Gastrocnemius medialis (tissue), 4 donors: Measurements from ENCODE around the gene GCLC. TPM values are rescaled to one million over a fixed set of nuclear protein-coding genes. Genes with fewer than 3 reads are reported as not detected.

Source experiments
- ATAC-seq, 2 donors: fragments of 150-250 bp; one replicate each; pipeline ENCODE4 v1.9.1; 2016
- DNase-seq, 2 donors: peaks; one replicate each; pipeline ENCODE4 v3.0.0-alpha.2; 2019
- H3K27ac ChIP-seq, 4 donors: fragments of 200-600 bp; sonication (generic); 1 replicate in 1 of 4; 2 replicates in 3 of 4; pipeline ENCODE4 v1.5.1; 2016 to 2018; ENCODE audit warnings: mild to moderate bottlenecking in 2 of 4, moderate library complexity in 1 of 4
- H3K27me3 ChIP-seq, 3 donors: fragments of 200-600 bp; sonication (generic) in 2 of 3; 1 replicate in 1 of 3; 2 replicates in 2 of 3; pipeline versions ENCODE4 v1.5.1 to v1.6.0; 2016 to 2019; ENCODE audit warnings: mild to moderate bottlenecking in 1 of 3, moderate library complexity in 1 of 3
- H3K36me3 ChIP-seq, 2 donors: fragments of 200-600 bp; sonication (generic) in 1 of 2; one replicate each; pipeline ENCODE4 v1.5.1; 2017 to 2018
- H3K4me1 ChIP-seq, 2 donors: fragments of 200-600 bp; sonication (generic) in 1 of 2; one replicate each; pipeline ENCODE4 v1.5.1; 2016 to 2017; ENCODE audit warnings: mild to moderate bottlenecking in 2 of 2
- H3K4me3 ChIP-seq, 4 donors: fragments of 200-600 bp; sonication (generic) in 3 of 4; 1 replicate in 1 of 4; 2 replicates in 3 of 4; pipeline ENCODE4 v1.5.1; 2016 to 2019; ENCODE audit warnings: mild to moderate bottlenecking in 2 of 4
- H3K9me3 ChIP-seq, 3 donors: fragments of 200-600 bp; sonication (generic) in 2 of 3; 1 replicate in 1 of 3; 2 replicates in 2 of 3; pipeline ENCODE4 v1.5.1; 2016 to 2019
- POLR2A ChIP-seq, 2 donors: fragments of 450-650 bp; IDR thresholded peaks; one replicate each; pipeline ENCODE4 v1.6.1; 2017; ENCODE audit warnings: antibody characterized with exemption in 2 of 2, mild to moderate bottlenecking in 2 of 2, moderate library complexity in 2 of 2
- in situ Hi-C, 4 donors: fragments of 200-750 bp; cut with MboI; loops; one replicate each; pipeline versions ENCODE4 v1.15.0 to v1.8.0; 2017; ENCODE audit warnings: low sequenced_read_pairs in 4 of 4
- intact Hi-C: fragments of 100-400 bp; cut with DNase I; formaldehyde crosslinking; loops from one replicate; pipeline ENCODE4 v1.15.1; 2023; ENCODE audit warnings: low total_unique reads
- total RNA-seq, 4 donors: library from RNA; depleted of rRNA; stranded (reverse); fragments of >200 nt; gene quantifications; one replicate each; pipeline versions ENCODE4 v1.1.0 to v1.2.3, GENCODE V29; 2016
- TF ChIP-seq, protein P1 (sequence below), 5 experiments: fragments of 450-650 bp in 3 of 5; fragments of 200-600 bp in 2 of 5; sonication (generic) in 2 of 5; IDR thresholded peaks in 4 of 5; conservative IDR thresholded peaks in 1 of 5; 1 replicate in 4 of 5; 2 replicates in 1 of 5; pipeline ENCODE4 v1.5.1; 2016 to 2019; ENCODE audit warnings: antibody characterized with exemption in 5 of 5, mild to moderate bottlenecking in 3 of 5, moderate library complexity in 3 of 5

GCLC gene
- total RNA-seq, 4 donors from 2014 or later: 16.4 to 29.0 (median 20.5) TPM

DNA sequence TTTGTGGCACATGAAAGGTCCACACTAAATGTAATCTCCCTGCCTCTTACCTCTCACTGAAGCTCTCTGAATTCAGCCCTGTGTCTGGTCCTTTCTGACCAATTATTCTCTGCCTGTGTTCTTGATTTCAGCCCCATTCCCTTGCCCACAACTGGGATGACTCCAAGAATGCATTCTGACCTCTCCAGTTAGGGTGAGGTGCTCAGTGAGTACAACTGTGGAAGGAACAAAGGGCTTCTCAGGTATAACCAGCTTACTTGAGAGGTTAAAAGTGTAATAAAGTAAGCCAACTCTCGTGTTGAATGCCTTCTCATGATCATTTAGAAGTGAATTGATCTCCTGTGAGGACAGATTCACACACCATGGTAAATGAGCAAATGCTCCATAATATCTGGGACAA is 88.1 kb downstream of the GCLC start:
- in situ Hi-C loops: no loop called here
- H3K9me3 ChIP-seq: no peaks in the 10 kb centered on the region
- no peaks in the 10 kb centered on the region for H3K27me3 ChIP-seq
- ATAC-seq: no peak
- no peaks in the 10 kb centered on the region for H3K4me1 ChIP-seq
- intact Hi-C loops: no loop called here
- H3K4me3 ChIP-seq: no peak overlapping the region
- DNase-seq: no peak
- no peaks in the 10 kb centered on the region for H3K36me3 ChIP-seq
- TF ChIP-seq, protein P1, sequence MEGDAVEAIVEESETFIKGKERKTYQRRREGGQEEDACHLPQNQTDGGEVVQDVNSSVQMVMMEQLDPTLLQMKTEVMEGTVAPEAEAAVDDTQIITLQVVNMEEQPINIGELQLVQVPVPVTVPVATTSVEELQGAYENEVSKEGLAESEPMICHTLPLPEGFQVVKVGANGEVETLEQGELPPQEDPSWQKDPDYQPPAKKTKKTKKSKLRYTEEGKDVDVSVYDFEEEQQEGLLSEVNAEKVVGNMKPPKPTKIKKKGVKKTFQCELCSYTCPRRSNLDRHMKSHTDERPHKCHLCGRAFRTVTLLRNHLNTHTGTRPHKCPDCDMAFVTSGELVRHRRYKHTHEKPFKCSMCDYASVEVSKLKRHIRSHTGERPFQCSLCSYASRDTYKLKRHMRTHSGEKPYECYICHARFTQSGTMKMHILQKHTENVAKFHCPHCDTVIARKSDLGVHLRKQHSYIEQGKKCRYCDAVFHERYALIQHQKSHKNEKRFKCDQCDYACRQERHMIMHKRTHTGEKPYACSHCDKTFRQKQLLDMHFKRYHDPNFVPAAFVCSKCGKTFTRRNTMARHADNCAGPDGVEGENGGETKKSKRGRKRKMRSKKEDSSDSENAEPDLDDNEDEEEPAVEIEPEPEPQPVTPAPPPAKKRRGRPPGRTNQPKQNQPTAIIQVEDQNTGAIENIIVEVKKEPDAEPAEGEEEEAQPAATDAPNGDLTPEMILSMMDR (IDR thresholded peaks at IDR 0.05 in 4 of 5, conservative IDR thresholded peaks at IDR 0.05 in 1 of 5): no peak
- no peak for TF ChIP-seq POLR2A (IDR thresholded peaks at IDR 0.05)
- H3K27ac ChIP-seq: no peak overlapping the region

DNA sequence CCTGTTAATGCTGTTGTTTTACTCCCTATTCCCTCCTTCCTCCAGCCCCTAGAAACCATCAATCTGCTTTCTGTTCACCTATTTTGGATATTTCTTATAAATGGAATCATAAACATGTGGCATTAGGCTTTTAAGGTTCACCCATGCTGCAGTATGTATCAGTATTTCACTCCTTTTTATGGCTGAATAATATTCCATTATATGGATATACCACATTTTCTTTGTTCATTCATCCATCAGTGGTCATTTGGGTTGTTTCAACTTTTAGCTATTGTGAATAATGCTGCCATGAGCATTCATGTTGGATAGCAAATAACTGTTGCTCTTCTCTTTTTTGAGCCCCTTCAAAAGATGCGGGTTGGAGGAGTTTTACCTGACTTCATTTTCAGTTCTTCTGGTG is 89.2 kb downstream of the GCLC start:
- no peaks in the 10 kb centered on the region for H3K36me3 ChIP-seq
- TF ChIP-seq, protein P1 (IDR thresholded peaks at IDR 0.05 in 4 of 5, conservative IDR thresholded peaks at IDR 0.05 in 1 of 5): no peak
- TF ChIP-seq POLR2A (IDR thresholded peaks at IDR 0.05): no peak
- in situ Hi-C loops (no loop called here), intact Hi-C loops (no loop called here)
- DNase-seq (no peak), ATAC-seq (no peak)
- no peaks in the 10 kb centered on the region for H3K27me3 ChIP-seq
- no peak overlapping the region for H3K4me3 ChIP-seq
- no peaks in the 10 kb centered on the region for H3K9me3 ChIP-seq
- no peak overlapping the region for H3K27ac ChIP-seq
- no peaks in the 10 kb centered on the region for H3K4me1 ChIP-seq

DNA sequence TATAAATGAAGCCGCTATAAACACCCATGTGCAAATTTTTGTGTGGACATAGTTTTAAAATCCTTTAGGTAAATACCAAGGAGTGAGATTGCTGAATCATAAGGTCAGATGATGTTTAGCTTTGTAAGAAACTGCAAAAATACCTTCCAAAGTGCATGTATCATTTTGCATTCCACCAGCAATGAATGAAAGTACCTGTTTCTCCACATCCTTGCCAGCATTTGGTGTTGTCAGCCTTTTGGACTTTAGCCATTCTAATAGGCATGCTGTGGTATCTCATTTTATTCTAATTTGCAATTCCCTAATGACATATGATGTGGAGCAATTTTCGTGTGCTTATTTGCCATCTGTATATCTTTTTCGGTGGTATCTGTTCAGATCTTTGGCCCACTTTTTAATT is 93.7 kb downstream of the GCLC start:
- intact Hi-C loops: no loop called here
- H3K27me3 ChIP-seq: no peaks in the 10 kb centered on the region
- TF ChIP-seq POLR2A (IDR thresholded peaks at IDR 0.05): no peak
- TF ChIP-seq, protein P1 (IDR thresholded peaks at IDR 0.05 in 4 of 5, conservative IDR thresholded peaks at IDR 0.05 in 1 of 5): no peak
- no peak for ATAC-seq
- no peaks in the 10 kb centered on the region for H3K36me3 ChIP-seq
- no peaks in the 10 kb centered on the region for H3K4me1 ChIP-seq
- DNase-seq: no peak
- in situ Hi-C loops: no loop called here
- H3K27ac ChIP-seq: no peak overlapping the region
- H3K4me3 ChIP-seq: no peak overlapping the region
- no peaks in the 10 kb centered on the region for H3K9me3 ChIP-seq

DNA sequence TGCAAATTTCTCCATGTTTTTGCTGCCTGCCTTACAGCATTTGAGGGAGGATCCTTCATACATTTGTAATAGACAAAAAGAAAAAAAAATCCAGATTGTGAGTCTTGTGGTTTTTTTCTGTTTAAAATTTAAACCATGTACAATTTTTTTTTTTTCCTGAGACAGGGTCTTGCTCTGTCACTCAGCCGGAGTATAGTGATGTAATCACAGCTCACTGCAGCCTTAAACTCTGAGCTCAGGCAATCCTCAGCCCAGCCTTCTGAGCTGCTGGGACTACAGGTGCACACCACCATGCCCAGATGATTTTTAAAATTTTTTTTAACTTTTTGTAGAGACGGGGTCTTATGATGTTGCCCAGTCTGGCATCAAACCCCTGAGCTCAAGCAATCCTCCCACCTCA is 97.0 kb downstream of the GCLC start:
- TF ChIP-seq POLR2A (IDR thresholded peaks at IDR 0.05): no peak
- H3K4me3 ChIP-seq: no peak overlapping the region
- no peak for DNase-seq
- no peaks in the 10 kb centered on the region for H3K36me3 ChIP-seq
- intact Hi-C loops (no loop called here), in situ Hi-C loops (no loop called here)
- H3K27me3 ChIP-seq: no peaks in the 10 kb centered on the region
- no peak overlapping the region for H3K27ac ChIP-seq
- H3K4me1 ChIP-seq: no peaks in the 10 kb centered on the region
- no peaks in the 10 kb centered on the region for H3K9me3 ChIP-seq
- ATAC-seq: no peak

Other genes starting within 250 kb of the GCLC start
- gene ELOVL5, start 196.2 kb downstream of the GCLC start, total RNA-seq: 1 to 10 TPM; 5.6 to 7.2 (median 6.2) TPM
- gene KLHL31, start 120.7 kb upstream of the GCLC start, total RNA-seq: 10 to 100 TPM; 11.5 to 76.1 (median 25.6) TPM
- 1 to 10 TPM in 2 of 4 donors, under 1 TPM in 2; 0.67 to 8.5 (median 2.4) TPM for gene LRRC1, start 249.9 kb upstream of the GCLC start, total RNA-seq